Measurements from ENCODE around the gene CCM2. TPM values are rescaled to one million over a fixed set of nuclear protein-coding genes. Genes with fewer than 3 reads are reported as not detected.

Gene CCM2
- total and polyA plus RNA-seq, 4 donors, result 21.7 to 57.6 (median 51.1) TPM

DNA sequence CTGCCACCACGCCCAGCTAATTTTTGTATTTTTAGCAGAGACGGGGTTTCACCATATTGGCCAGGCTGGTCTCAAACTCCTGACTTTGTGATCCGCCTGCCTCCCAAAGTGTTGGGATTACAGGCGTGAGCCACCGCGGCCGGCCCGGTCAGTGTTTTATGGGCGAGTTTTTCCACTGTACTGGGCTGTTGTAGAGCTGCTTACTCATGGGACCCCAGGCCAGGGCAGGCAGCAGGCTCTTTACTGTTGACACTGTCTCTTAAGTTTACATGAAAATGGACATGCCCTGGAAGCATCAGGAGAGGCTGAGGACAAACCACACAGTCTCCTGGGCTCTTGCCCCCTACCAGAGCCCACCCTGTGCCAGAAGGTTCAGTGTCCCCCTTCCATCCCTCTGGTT lies 77.6 kb downstream of the CCM2 start:
- TF ChIP-seq CTCF (IDR thresholded peaks at IDR 0.05; ENCODE audit: control extremely low read depth, extremely low read depth), result no peak
- Histone ChIP-seq H3K9ac (ENCODE audit: insufficient read depth in 1 of 2, low read length in 2 of 2) (no peak overlapping the region), H3K36me3 (ENCODE audit: control insufficient read depth in 4 of 4, insufficient read depth in 4 of 4, low read length in 4 of 4) (peaks cover 6 to 47% (median 26%) of the 10 kb centered on the region in 4 donors), H3K27me3 (ENCODE audit: control insufficient read depth in 3 of 3, insufficient read depth in 3 of 3, low read length in 2 of 3) (no peaks in the 10 kb centered on the region), H3K4me3 (no peak overlapping the region), H3K9me3 (ENCODE audit: control insufficient read depth in 4 of 4, insufficient read depth in 3 of 4, low read length in 3 of 4) (no peaks in the 10 kb centered on the region), H3K27ac (ENCODE audit: low read depth in 1 of 2, low read length in 1 of 2) (no peak overlapping the region), H3K4me1 (ENCODE audit: control insufficient read depth in 5 of 5, insufficient read depth in 5 of 5, low read length in 5 of 5) (no peaks in the 10 kb centered on the region)
- no peak for DNase-seq
- ATAC-seq (ENCODE audit: insufficient read depth, low FRiP score), result no peak
- 83 to 94% methylated on average over 9 of the region's 9 CpGs for WGBS, 2 donors

DNA sequence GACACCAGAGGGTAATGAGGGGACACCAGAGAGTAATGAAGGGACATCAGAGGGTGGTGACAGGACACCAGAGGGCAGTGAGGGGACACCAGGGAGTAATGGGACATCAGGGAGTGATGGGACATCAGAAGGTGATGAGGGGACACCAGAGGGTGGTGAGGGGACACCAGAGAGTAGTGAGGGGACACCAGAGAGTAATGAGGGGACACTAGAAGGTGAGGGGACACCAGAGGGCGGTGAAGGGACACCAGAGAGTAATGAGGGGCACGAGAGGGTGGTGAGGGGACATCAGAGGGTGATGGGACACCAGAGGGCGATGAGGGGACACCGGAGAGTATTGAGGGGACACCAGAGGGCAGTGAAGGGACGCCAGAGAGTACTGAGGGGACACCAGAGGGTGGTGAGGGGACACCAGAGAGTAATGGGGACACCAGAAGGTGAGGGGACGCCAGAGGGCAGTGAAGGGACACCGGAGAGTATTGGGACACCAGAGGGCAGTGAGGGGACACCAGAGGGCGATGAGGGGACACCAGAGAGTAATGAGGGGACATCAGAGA lies 78.2 kb downstream of the CCM2 start:
- no peaks in the 10 kb centered on the region for H3K27me3 ChIP-seq (ENCODE audit: control insufficient read depth in 3 of 3, insufficient read depth in 3 of 3, low read length in 2 of 3)
- no peak overlapping the region for H3K4me3 ChIP-seq
- no peaks in the 10 kb centered on the region for H3K9me3 ChIP-seq (ENCODE audit: control insufficient read depth in 4 of 4, insufficient read depth in 3 of 4, low read length in 3 of 4)
- H3K36me3 ChIP-seq (ENCODE audit: control insufficient read depth in 4 of 4, insufficient read depth in 4 of 4, low read length in 4 of 4), result peaks cover 6 to 41% (median 24%) of the 10 kb centered on the region in 4 donors
- H3K4me1 ChIP-seq (ENCODE audit: control insufficient read depth in 5 of 5, insufficient read depth in 5 of 5, low read length in 5 of 5), result no peaks in the 10 kb centered on the region
- no peak for TF ChIP-seq CTCF (IDR thresholded peaks at IDR 0.05; ENCODE audit: control extremely low read depth, extremely low read depth)
- WGBS, 2 donors, result 78 to 84% methylated on average over 8 of the region's 8 CpGs
- H3K27ac ChIP-seq (ENCODE audit: low read depth in 1 of 2, low read length in 1 of 2), result no peak overlapping the region
- no peak overlapping the region for H3K9ac ChIP-seq (ENCODE audit: insufficient read depth in 1 of 2, low read length in 2 of 2)
- ATAC-seq (ENCODE audit: insufficient read depth, low FRiP score), result no peak
- DNase-seq, result no peak

DNA sequence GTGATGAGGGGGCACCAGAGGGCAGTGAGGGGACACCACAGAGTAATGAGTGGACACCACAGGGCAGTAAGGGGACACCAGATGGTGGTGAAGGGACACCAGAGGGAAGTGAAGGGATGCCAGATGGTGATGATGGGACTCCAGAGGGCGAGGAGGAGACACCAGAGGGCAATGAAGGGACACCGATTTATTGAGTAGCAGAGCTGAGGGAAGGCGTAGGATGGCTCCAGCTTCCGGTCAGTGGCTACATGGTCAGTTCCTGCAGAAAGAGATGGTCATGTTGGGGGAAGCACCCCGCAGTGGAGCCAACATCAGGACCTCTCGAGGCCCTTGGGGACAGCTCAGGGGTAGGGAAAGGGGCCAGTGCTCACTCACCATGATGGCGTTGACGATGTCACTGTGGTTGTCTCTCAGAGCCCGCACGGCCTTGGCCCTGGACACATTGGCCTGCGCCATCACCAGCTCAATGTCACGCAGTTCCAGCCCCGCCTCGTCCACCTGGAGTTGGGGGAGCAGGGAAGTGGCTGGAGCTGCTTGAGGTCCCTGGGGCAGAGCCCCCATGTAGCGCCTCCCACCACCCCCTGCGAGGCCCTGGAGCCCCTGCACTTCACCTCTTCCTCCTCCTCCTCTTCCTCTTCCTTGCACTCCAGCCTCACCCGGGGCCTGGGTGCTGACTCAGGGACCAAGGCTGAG lies 80.4 kb downstream of the CCM2 start:
- Histone ChIP-seq H3K9me3 (ENCODE audit: control insufficient read depth in 4 of 4, insufficient read depth in 3 of 4, low read length in 3 of 4) (no peaks in the 10 kb centered on the region), H3K27me3 (ENCODE audit: control insufficient read depth in 3 of 3, insufficient read depth in 3 of 3, low read length in 2 of 3) (no peaks in the 10 kb centered on the region), H3K4me3 (no peak overlapping the region), H3K4me1 (ENCODE audit: control insufficient read depth in 5 of 5, insufficient read depth in 5 of 5, low read length in 5 of 5) (peaks cover 0 to 6% (median 0%) of the 10 kb centered on the region in 5 donors), H3K9ac (ENCODE audit: insufficient read depth in 1 of 2, low read length in 2 of 2) (no peak overlapping the region), H3K27ac (ENCODE audit: low read depth in 1 of 2, low read length in 1 of 2) (no peak overlapping the region), H3K36me3 (ENCODE audit: control insufficient read depth in 4 of 4, insufficient read depth in 4 of 4, low read length in 4 of 4) (peaks cover 6 to 22% (median 15%) of the 10 kb centered on the region in 4 donors)
- TF ChIP-seq CTCF (IDR thresholded peaks at IDR 0.05; ENCODE audit: control extremely low read depth, extremely low read depth), result no peak
- ATAC-seq (ENCODE audit: insufficient read depth, low FRiP score), result no peak
- 89 to 91% methylated on average over 17 of the region's 17 CpGs for WGBS, 2 donors
- no peak for DNase-seq

All from lung (tissue), 12 donors.